K562 (cell line): Measurements from ENCODE around the gene NUDT14.

Experiments used
- CHD4 ChIP-seq: fragments of 200-600 bp; sonication (generic); IDR thresholded peaks from 3 replicates; pipeline ENCODE4 v1.6.1; 2012; ENCODE audit warnings: low read depth, mild to moderate bottlenecking, mixed read lengths, low read length, inconsistent platforms; ENCODE audit not compliant: insufficient read depth, insufficient replicate concordance, poor library complexity, severe bottlenecking
- EGR1 ChIP-seq: fragments of 450-650 bp; conservative IDR thresholded peaks from 2 replicates; pipeline ENCODE4 v1.6.1; 2017; ENCODE audit warnings: mild to moderate bottlenecking
- ELF4 ChIP-seq: fragments of 450-650 bp; formaldehyde crosslinking; IDR thresholded peaks from 2 replicates; pipeline ENCODE4 v1.4.0; 2022; ENCODE audit warnings: missing genetic modification characterization
- MXI1 ChIP-seq: IDR thresholded peaks from 2 replicates; pipeline ENCODE4 v1.6.1; 2011; ENCODE audit warnings: low read depth, mild to moderate bottlenecking, improper control_type of control experiment, low read length
- NONO ChIP-seq, 2 experiments: fragments of 200-400 bp in 1 of 2; fragments of 450-650 bp in 1 of 2; formaldehyde crosslinking in 1 of 2; IDR thresholded peaks; 2 replicates each; pipeline ENCODE4 v1.6.1; 2017; ENCODE audit warnings: low read depth in 2 of 2, mild to moderate bottlenecking in 2 of 2, moderate library complexity in 2 of 2, low read length in 1 of 2
- PCBP2 ChIP-seq: fragments of 200-400 bp; formaldehyde crosslinking; IDR thresholded peaks from 2 replicates; pipeline ENCODE4 v1.6.1; 2018; ENCODE audit warnings: low read length, low read depth, mild to moderate bottlenecking, moderate library complexity; ENCODE audit not compliant: poor library complexity, severe bottlenecking
- PHF20 ChIP-seq: fragments of 450-650 bp; IDR thresholded peaks from 2 replicates; pipeline ENCODE4 v1.6.1; 2018; ENCODE audit not compliant: partially characterized antibody
- RBM15 ChIP-seq: fragments of 200-400 bp; formaldehyde crosslinking; IDR thresholded peaks from 2 replicates; pipeline ENCODE4 v1.6.1; 2018; ENCODE audit warnings: mild to moderate bottlenecking, low read length, moderate library complexity; ENCODE audit not compliant: insufficient read depth
- ZNF184 ChIP-seq: sonication (generic); formaldehyde crosslinking; IDR thresholded peaks from 2 replicates; pipeline ENCODE4 v1.5.0; 2020; ENCODE audit warnings: missing genetic modification reagents
- TF ChIP-seq, protein P1 (sequence below): fragments of 250-450 bp; sonication (Bioruptor Pico); IDR thresholded peaks from 2 replicates; pipeline ENCODE4 v1.6.1; 2021; ENCODE audit warnings: mild to moderate bottlenecking
- TF ChIP-seq, protein P2 (sequence below), 3 experiments: IDR thresholded peaks in 2 of 3; conservative IDR thresholded peaks in 1 of 3; 2 replicates each; pipeline ENCODE4 v1.5.1; 2011 to 2012; ENCODE audit warnings: low read length in 3 of 3, mild to moderate bottlenecking in 3 of 3, control low read depth in 2 of 3, improper control_type of control experiment in 1 of 3, inconsistent platforms in 1 of 3, low read depth in 1 of 3, mixed read lengths in 1 of 3, moderate library complexity in 1 of 3; ENCODE audit not compliant: insufficient read depth in 2 of 3
- TF ChIP-seq, protein P3 (sequence below): sonication (generic); formaldehyde crosslinking; IDR thresholded peaks from 2 replicates; pipeline ENCODE4 v1.8.1; 2023; ENCODE audit warnings: mild to moderate bottlenecking, missing genetic modification reagents

DNA sequence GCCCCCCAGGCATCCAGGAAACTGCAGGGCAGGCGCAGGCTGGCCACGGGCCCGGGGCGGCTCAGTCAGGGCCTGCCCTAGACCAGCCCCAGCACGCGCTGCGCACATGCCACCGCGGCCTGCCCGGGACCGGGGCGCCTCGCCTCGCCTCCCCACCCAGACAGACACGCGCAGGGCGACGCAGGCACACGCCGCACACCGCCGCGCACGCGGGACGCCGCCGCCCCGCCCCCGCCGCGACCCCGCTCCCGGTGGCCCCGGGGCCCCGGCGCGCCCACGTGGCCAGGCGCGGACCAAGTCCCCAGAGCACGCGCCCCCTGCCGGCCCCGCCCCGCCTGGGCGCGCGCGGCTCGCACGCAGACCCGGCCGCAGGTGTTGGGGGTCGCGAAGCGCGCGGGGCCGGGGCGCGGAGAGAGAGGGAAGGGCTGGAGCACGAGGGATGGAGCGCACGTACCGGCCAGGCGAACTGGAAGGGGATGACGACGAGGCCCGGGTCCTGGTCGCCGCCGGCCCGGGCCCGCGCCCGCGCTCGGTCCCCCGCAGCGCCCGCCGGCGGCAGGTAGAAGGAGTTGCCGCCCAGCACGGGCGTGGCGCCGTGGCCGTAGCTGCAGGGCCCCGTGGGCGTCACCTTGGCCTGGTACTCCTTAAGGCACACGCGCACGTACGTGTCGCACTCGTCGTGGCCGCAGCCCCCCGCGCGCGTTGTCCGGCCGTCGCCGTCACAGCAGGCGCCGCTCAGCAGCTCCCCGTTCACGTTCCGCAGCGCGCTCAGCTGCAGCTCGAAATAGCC lies 13.6 kb downstream of the NUDT14 start:
- TF ChIP-seq EGR1 (peak; percentile 28; the same call in 1 of the 2 replicates), PCBP2 (no peak), MXI1 (no peak), NONO (IDR thresholded peaks at IDR 0.05; ENCODE audit: low read depth in 2 of 2, low read length in 1 of 2) (0 out of 4 replicates have a peak, but pooled peaks of 1 of the 2 experiments have one; percentile 19), ZNF184 (CRISPR knock-in tag) (no peak), PHF20 (no peak), ELF4 (CRISPR knock-in tag) (no peak), CHD4 (no peak), RBM15 (no peak)
- TF ChIP-seq, protein P1, sequence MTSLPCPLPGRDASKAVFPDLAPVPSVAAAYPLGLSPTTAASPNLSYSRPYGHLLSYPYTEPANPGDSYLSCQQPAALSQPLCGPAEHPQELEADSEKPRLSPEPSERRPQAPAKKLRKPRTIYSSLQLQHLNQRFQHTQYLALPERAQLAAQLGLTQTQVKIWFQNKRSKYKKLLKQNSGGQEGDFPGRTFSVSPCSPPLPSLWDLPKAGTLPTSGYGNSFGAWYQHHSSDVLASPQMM (CRISPR knock-in tag), result no peak
- TF ChIP-seq, protein P2, sequence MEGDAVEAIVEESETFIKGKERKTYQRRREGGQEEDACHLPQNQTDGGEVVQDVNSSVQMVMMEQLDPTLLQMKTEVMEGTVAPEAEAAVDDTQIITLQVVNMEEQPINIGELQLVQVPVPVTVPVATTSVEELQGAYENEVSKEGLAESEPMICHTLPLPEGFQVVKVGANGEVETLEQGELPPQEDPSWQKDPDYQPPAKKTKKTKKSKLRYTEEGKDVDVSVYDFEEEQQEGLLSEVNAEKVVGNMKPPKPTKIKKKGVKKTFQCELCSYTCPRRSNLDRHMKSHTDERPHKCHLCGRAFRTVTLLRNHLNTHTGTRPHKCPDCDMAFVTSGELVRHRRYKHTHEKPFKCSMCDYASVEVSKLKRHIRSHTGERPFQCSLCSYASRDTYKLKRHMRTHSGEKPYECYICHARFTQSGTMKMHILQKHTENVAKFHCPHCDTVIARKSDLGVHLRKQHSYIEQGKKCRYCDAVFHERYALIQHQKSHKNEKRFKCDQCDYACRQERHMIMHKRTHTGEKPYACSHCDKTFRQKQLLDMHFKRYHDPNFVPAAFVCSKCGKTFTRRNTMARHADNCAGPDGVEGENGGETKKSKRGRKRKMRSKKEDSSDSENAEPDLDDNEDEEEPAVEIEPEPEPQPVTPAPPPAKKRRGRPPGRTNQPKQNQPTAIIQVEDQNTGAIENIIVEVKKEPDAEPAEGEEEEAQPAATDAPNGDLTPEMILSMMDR (IDR thresholded peaks at IDR 0.05 in 2 of 3, conservative IDR thresholded peaks at IDR 0.05 in 1 of 3; ENCODE audit: insufficient read depth in 2 of 3, low read depth in 1 of 3, low read length in 3 of 3), result peak; percentile 3 to 39 (median 14); a peak in 3 of 6 replicates
- TF ChIP-seq, protein P3, sequence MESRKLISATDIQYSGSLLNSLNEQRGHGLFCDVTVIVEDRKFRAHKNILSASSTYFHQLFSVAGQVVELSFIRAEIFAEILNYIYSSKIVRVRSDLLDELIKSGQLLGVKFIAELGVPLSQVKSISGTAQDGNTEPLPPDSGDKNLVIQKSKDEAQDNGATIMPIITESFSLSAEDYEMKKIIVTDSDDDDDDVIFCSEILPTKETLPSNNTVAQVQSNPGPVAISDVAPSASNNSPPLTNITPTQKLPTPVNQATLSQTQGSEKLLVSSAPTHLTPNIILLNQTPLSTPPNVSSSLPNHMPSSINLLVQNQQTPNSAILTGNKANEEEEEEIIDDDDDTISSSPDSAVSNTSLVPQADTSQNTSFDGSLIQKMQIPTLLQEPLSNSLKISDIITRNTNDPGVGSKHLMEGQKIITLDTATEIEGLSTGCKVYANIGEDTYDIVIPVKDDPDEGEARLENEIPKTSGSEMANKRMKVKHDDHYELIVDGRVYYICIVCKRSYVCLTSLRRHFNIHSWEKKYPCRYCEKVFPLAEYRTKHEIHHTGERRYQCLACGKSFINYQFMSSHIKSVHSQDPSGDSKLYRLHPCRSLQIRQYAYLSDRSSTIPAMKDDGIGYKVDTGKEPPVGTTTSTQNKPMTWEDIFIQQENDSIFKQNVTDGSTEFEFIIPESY (CRISPR knock-in tag), result no peak
